Adrenal gland (tissue), 19 donors: ENCODE results near the gene DCP1A. TPM values are rescaled to one million over a fixed set of nuclear protein-coding genes. Genes with fewer than 3 reads are reported as not detected.

ENCODE experiments used
- DNase-seq, 7 donors: peaks; one replicate each; pipeline ENCODE4 v3.0.0-alpha.2; 2019 to 2020
- H3K27ac ChIP-seq, 5 donors: fragments of 200-600 bp; sonication (generic) in 4 of 5; 1 replicate in 3 of 5; 2 replicates in 2 of 5; pipeline versions ENCODE4 v1.5.1 to v1.8.0; 2016 to 2020; ENCODE audit warnings: mild to moderate bottlenecking in 1 of 5
- H3K27me3 ChIP-seq: fragments of 200-600 bp; 2 replicates; pipeline ENCODE4 v1.8.0; 2021
- H3K36me3 ChIP-seq, 2 donors: fragments of 200-600 bp; replicated peaks in 1 of 2; 1 replicate in 1 of 2; 2 replicates in 1 of 2; pipeline versions ENCODE4 v1.5.1 to v1.8.0; 2018 to 2022
- H3K4me1 ChIP-seq, 2 donors: fragments of 200-600 bp; replicated peaks in 1 of 2; 1 replicate in 1 of 2; 2 replicates in 1 of 2; pipeline versions ENCODE4 v1.5.1 to v1.8.0; 2018 to 2021
- H3K4me3 ChIP-seq, 4 donors: fragments of 200-600 bp; sonication (generic) in 3 of 4; one replicate each; pipeline ENCODE4 v1.5.1; 2016 to 2018
- H3K9me3 ChIP-seq, 3 donors: fragments of 200-600 bp; sonication (generic) in 1 of 3; replicated peaks in 1 of 3; 1 replicate in 2 of 3; 2 replicates in 1 of 3; pipeline versions ENCODE4 v1.5.1 to v1.8.0; 2016 to 2021
- CTCF ChIP-seq, 6 experiments: fragments of 450-650 bp in 4 of 6; fragments of 200-600 bp in 2 of 6; sonication (generic) in 1 of 6; IDR thresholded peaks; 1 replicate in 5 of 6; 2 replicates in 1 of 6; pipeline versions ENCODE4 v1.5.1 to v1.8.0; 2016 to 2021; ENCODE audit warnings: antibody characterized with exemption in 6 of 6, mild to moderate bottlenecking in 2 of 6, moderate library complexity in 1 of 6
- POLR2A ChIP-seq, 2 donors: fragments of 450-650 bp; IDR thresholded peaks; one replicate each; pipeline ENCODE4 v1.6.1; 2017; ENCODE audit warnings: antibody characterized with exemption in 2 of 2, mild to moderate bottlenecking in 2 of 2, moderate library complexity in 1 of 2
- WGBS, 4 donors: extraction: QIAGEN DNeasy Blood & Tissue Kit in 2 of 4; methylation state at CpG; one replicate each; pipeline versions ENCODE4 v1.1.5 to v1.1.7; 2013 to 2017; 5-methylcytosine and 5-hydroxymethylcytosine counted together
- intact Hi-C, 2 donors: fragments of 100-400 bp; cut with DNase I; formaldehyde crosslinking; loops; one replicate each; pipeline versions ENCODE4 v1.14.1 to v1.15.0; 2022 to 2023
- long read RNA-seq, 10 donors: library from polyadenylated mRNA in 3 of 10; unstranded in 2 of 10; stranded (forward) in 1 of 10; transcript quantifications; one replicate each; pipeline ENCODE4 v2.0.0 and lab custom pipeline, GENCODE V29; 2021 to 2026
- polyA plus RNA-seq, 3 donors: library from polyadenylated mRNA; stranded (reverse); fragments of 200-250 nt in 2 of 3; fragments of 350-450 nt in 1 of 3; fragmentation: Illumina TruSeq in 1 of 3; extraction: RNeasy Lipid Tissue Mini Kit (QIAGEN cat#74804) in 1 of 3; gene quantifications; one replicate each; pipeline ENCODE4 v1.2.3, GENCODE V29; 2013 to 2014
- total RNA-seq, 9 donors: library from RNA; depleted of rRNA in 4 of 9; stranded (reverse); fragments of >200 nt in 4 of 9; fragments of 120-200 nt in 1 of 9; fragmentation: NEBNext Ultra II Directional in 1 of 9; extraction: Animal tissue kit (Norgen Biotek cat#: 25700) in 1 of 9; gene quantifications; one replicate each; pipeline versions ENCODE4 v1.1.0 to v1.2.4, GENCODE V29; 2013 to 2023
- donor health status: healthy with polysubstance abuse.
- donor health status: Bipolar disorder and iron deficiency.
- donor health status: DM: yes; HTN: yes; CAD: no.
- donor health status: DM: no; HTN: no; CAD: no.
- donor health status: DM: no; HTN: no; CAD: no.
- donor health status: DM: yes; HTN: yes; CAD: no.

Gene DCP1A
- 10 to 100 TPM; 14.7 to 31.0 (median 25.8) TPM for total RNA-seq
- 10 to 100 TPM in 2 of 3 donors, 1 to 10 TPM in 1; 9.3 to 19.4 (median 17.3) TPM for polyA plus RNA-seq
- long read RNA-seq, donor 1, full-length matches to known transcripts: 3 of 3 reads
- long read RNA-seq, donor 1, partial matches to known transcripts: 0 of 3 reads
- long read RNA-seq, donor 1, other reads (novel, unspliced or antisense): 0 of 3 reads
- long read RNA-seq, donor 2, full-length matches to known transcripts: 4 of 4 reads
- long read RNA-seq, donor 2, partial matches to known transcripts: 0 of 4 reads
- long read RNA-seq, donor 2, other reads (novel, unspliced or antisense): 0 of 4 reads
- long read RNA-seq, donor 3, partial matches to known transcripts: 0 of 2 reads
- long read RNA-seq, donor 3, other reads (novel, unspliced or antisense): 0 of 2 reads
- long read RNA-seq, donor 4, full-length matches to known transcripts: 8 of 13 reads
- long read RNA-seq, donor 4, partial matches to known transcripts: 1 of 13 reads
- long read RNA-seq, donor 4, other reads (novel, unspliced or antisense): 4 of 13 reads
- long read RNA-seq, donor 5, full-length matches to known transcripts: 31 of 42 reads
- long read RNA-seq, donor 5, partial matches to known transcripts: 2 of 42 reads
- long read RNA-seq, donor 5, other reads (novel, unspliced or antisense): 9 of 42 reads
- long read RNA-seq, donor 6, full-length matches to known transcripts: 8 of 12 reads
- long read RNA-seq, donor 6, partial matches to known transcripts: 2 of 12 reads
- long read RNA-seq, donor 6, other reads (novel, unspliced or antisense): 2 of 12 reads
- long read RNA-seq, donor 7, partial matches to known transcripts: 0 of 4 reads
- long read RNA-seq, donor 7, other reads (novel, unspliced or antisense): 0 of 4 reads
- long read RNA-seq, donor 8, full-length matches to known transcripts: 5 of 11 reads
- long read RNA-seq, donor 8, partial matches to known transcripts: 6 of 11 reads
- long read RNA-seq, donor 8, other reads (novel, unspliced or antisense): 0 of 11 reads
- long read RNA-seq, donor 9, full-length matches to known transcripts: 3 of 8 reads
- long read RNA-seq, donor 9, partial matches to known transcripts: 5 of 8 reads
- long read RNA-seq, donor 9, other reads (novel, unspliced or antisense): 0 of 8 reads
- long read RNA-seq, donor 10, full-length matches to known transcripts: 4 of 11 reads
- long read RNA-seq, donor 10, partial matches to known transcripts: 7 of 11 reads
- long read RNA-seq, donor 10, other reads (novel, unspliced or antisense): 0 of 11 reads

- Histone ChIP-seq H3K4me1 (peaks cover 11 to 38% of the 10 kb centered on the region in 2 donors), H3K36me3 (peaks cover 0 to 9% of the 10 kb centered on the region in 2 donors), H3K27ac (peak within 1 kb of the TSS; percentile 82 to 99 (median 96)), H3K4me3 (peak within 1 kb of the TSS; percentile 46 to 98 (median 88)), H3K9me3 (no peaks in the 10 kb centered on the region), H3K27me3 (no peaks in the 10 kb centered on the region)
- TF ChIP-seq CTCF (IDR thresholded peaks at IDR 0.05) (peak in 2 of 6 experiments; percentile 14 to 24), POLR2A (IDR thresholded peaks at IDR 0.05) (peak; percentile 91 to 96)
- intact Hi-C loops: loop anchor here in 1 of 2 donors (10.0 kb wide), 1 partner anchor 53 kb away; no protein-coding TSS in a partner anchor
- peak; percentile 95 to 98 (median 97) for DNase-seq
- WGBS, 4 donors: 0 to 1% (median 0%) methylated on average over 9 to 61 of the region's 61 CpGs
Measured at GRCh38 chr3:53347261-53348064, at the start of gene DCP1A. TSS of gene DCP1A (minus strand) at chr3:53347543. CDS start at chr3:53347517, 26 bp downstream.

- intact Hi-C loops: loop anchor here in 1 of 2 donors (10.0 kb wide), 1 partner anchor 110 kb away; the partner anchor contains the start of gene CACNA1D
- TF ChIP-seq CTCF (IDR thresholded peaks at IDR 0.05) (no peak), POLR2A (IDR thresholded peaks at IDR 0.05) (no peak)
- H3K27ac ChIP-seq: no peak overlapping the region
- 65 to 82% (median 67%) methylated on average over 6 of the region's 6 CpGs for WGBS, 4 donors
- no peaks in the 10 kb centered on the region for H3K4me1 ChIP-seq
- no peaks in the 10 kb centered on the region for H3K9me3 ChIP-seq
- DNase-seq: no peak
- no peaks in the 10 kb centered on the region for H3K27me3 ChIP-seq
- no peaks in the 10 kb centered on the region for H3K36me3 ChIP-seq
- no peak overlapping the region for H3K4me3 ChIP-seq
Measured at GRCh38 chr3:53384465-53385423, 37.4 kb upstream of the DCP1A start.

- intact Hi-C loops: loop anchor here in 1 of 2 donors (10.0 kb wide), 1 partner anchor 113 kb away; the partner anchor contains the start of gene CACNA1D
- Histone ChIP-seq H3K4me1 (no peaks in the 10 kb centered on the region), H3K27me3 (no peaks in the 10 kb centered on the region), H3K27ac (no peak overlapping the region), H3K4me3 (no peak overlapping the region), H3K9me3 (no peaks in the 10 kb centered on the region), H3K36me3 (no peaks in the 10 kb centered on the region)
- DNase-seq: no peak
- TF ChIP-seq POLR2A (IDR thresholded peaks at IDR 0.05) (no peak), CTCF (IDR thresholded peaks at IDR 0.05) (no peak)
- WGBS, 4 donors: 93 to 95% (median 94%) methylated on average over 4 of the region's 4 CpGs
Measured at GRCh38 chr3:53382106-53382505, 34.8 kb upstream of the DCP1A start.
